Smooth muscle cell (in vitro differentiated cells): ENCODE data around the gene PDE2A. TPM values are rescaled to one million over a fixed set of nuclear protein-coding genes. Genes with fewer than 3 reads are reported as not detected.

ENCODE experiments used
- DNase-seq: peaks from one replicate; lab custom pipeline; 2025; ENCODE audit not compliant: unreplicated experiment; lab: John Stamatoyannopoulos, UW
- H2AFZ ChIP-seq: fragments of 200-600 bp; sonication (generic); 2 replicates; pipeline ENCODE4 v1.6.0; 2016; ENCODE audit warnings: antibody characterized with exemption, low read depth, mild to moderate bottlenecking
- H3F3A ChIP-seq: fragments of 200-600 bp; sonication (generic); 2 replicates; pipeline ENCODE4 v1.6.0; 2017; ENCODE audit warnings: antibody characterized with exemption, low read depth
- H3K27ac ChIP-seq: fragments of 200-600 bp; sonication (generic); 2 replicates; pipeline ENCODE4 v1.5.1; 2016; ENCODE audit warnings: low read depth, mild to moderate bottlenecking
- H3K27me3 ChIP-seq: fragments of 200-600 bp; sonication (generic); 2 replicates; pipeline ENCODE4 v1.6.1; 2016; ENCODE audit warnings: low read depth, mild to moderate bottlenecking
- H3K36me3 ChIP-seq: fragments of 200-600 bp; sonication (generic); 2 replicates; pipeline ENCODE4 v1.5.1; 2016; ENCODE audit warnings: low read depth
- H3K4me1 ChIP-seq: fragments of 200-600 bp; sonication (generic); 2 replicates; pipeline ENCODE4 v1.5.1; 2016; ENCODE audit warnings: low read depth
- H3K4me2 ChIP-seq: fragments of 200-600 bp; sonication (generic); 2 replicates; pipeline ENCODE4 v1.6.0; 2016; ENCODE audit warnings: mild to moderate bottlenecking
- H3K4me3 ChIP-seq: fragments of 200-600 bp; sonication (generic); 2 replicates; pipeline ENCODE4 v1.5.1; 2016; ENCODE audit warnings: mild to moderate bottlenecking
- H3K79me2 ChIP-seq: fragments of 200-600 bp; sonication (generic); 2 replicates; pipeline ENCODE4 v1.6.0; 2016; ENCODE audit warnings: low read depth, mild to moderate bottlenecking
- H3K9ac ChIP-seq: fragments of 200-600 bp; sonication (generic); 2 replicates; pipeline ENCODE4 v1.6.0; 2016; ENCODE audit warnings: low read depth
- H3K9me3 ChIP-seq: fragments of 200-600 bp; sonication (generic); replicated peaks from 2 replicates; pipeline ENCODE4 v1.5.1; 2016; ENCODE audit warnings: low read depth
- H4K20me1 ChIP-seq: fragments of 200-600 bp; sonication (generic); 2 replicates; pipeline ENCODE4 v1.6.0; 2016; ENCODE audit warnings: low read depth
- CTCF ChIP-seq: fragments of 200-600 bp; sonication (generic); IDR thresholded peaks from 2 replicates; pipeline ENCODE4 v1.5.1; 2017; ENCODE audit warnings: borderline replicate concordance, mild to moderate bottlenecking, antibody characterized with exemption; ENCODE audit not compliant: insufficient read depth, poor library complexity, severe bottlenecking
- WGBS: methylation state at CpG from one replicate; pipeline ENCODE4 v1.1.7; 2016; ENCODE audit warnings: low lambda C conversion rate; 5-methylcytosine and 5-hydroxymethylcytosine counted together
- polyA plus RNA-seq: library from polyadenylated mRNA; unstranded; fragments of >200 nt; fragmentation: Nextera tagmentation; extraction: Ambion mirVana; gene quantifications from 2 replicates; pipeline ENCODE4 v1.2.1, GENCODE V29; 2016
- total RNA-seq: library from RNA; depleted of rRNA; stranded (reverse); fragments of >200 nt; gene quantifications from 2 replicates; pipeline ENCODE4 v1.2.3, GENCODE V29; 2014

The PDE2A gene
- total and polyA plus RNA-seq, 2 experiments from 2014 or later = 1.0 TPM; not detected in 1

- Histone ChIP-seq H3K27ac (no peak overlapping the region), H3K4me3 (no peak overlapping the region), H3K79me2 (no peaks in the 10 kb centered on the region), H3K4me2 (no peak overlapping the region), H3K4me1 (no peaks in the 10 kb centered on the region), H3K9me3 (no peaks in the 10 kb centered on the region), H3F3A (no peaks in the 10 kb centered on the region), H4K20me1 (no peaks in the 10 kb centered on the region), H3K27me3 (no peaks in the 10 kb centered on the region), H3K9ac (no peak overlapping the region), H2AFZ (no peak overlapping the region), H3K36me3 (no peaks in the 10 kb centered on the region)
- no peak for DNase-seq
- over 99% methylated on average over 5 of the region's 5 CpGs for WGBS
- TF ChIP-seq CTCF = no peak
These were observed 122.7 kb downstream of the PDE2A start for GRCh38 chr11:72551571-72551970.

DNA sequence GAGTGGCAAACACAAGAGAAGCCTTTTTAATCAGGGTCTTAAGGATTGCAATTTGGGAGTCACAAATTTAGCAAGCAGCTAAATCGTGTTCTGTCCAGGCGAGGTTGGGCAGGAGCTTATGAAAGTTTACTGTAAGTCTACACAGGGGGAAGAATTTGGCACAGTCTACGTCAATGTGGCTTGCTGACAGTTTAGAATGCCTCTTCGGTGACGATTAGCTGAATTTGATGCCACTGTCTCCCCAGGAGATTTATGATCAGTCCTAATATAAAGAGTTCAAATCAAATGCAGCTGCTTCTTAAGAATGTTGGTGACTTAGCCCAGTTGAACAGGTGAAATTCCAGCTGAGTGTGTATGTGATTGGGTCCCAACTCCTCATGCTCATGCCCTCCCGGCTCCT is 125.8 kb downstream of the PDE2A start:
- H3K9me3 ChIP-seq = no peaks in the 10 kb centered on the region
- H3K79me2 ChIP-seq = no peaks in the 10 kb centered on the region
- DNase-seq = no peak
- H3K36me3 ChIP-seq = no peaks in the 10 kb centered on the region
- no peaks in the 10 kb centered on the region for H3K27me3 ChIP-seq
- H3K4me3 ChIP-seq = no peak overlapping the region
- WGBS = 91% methylated on average over 6 of the region's 6 CpGs
- H3K9ac ChIP-seq = no peak overlapping the region
- H3F3A ChIP-seq = no peaks in the 10 kb centered on the region
- H2AFZ ChIP-seq = no peak overlapping the region
- H4K20me1 ChIP-seq = no peaks in the 10 kb centered on the region
- H3K4me2 ChIP-seq = no peak overlapping the region
- TF ChIP-seq CTCF = no peak
- H3K27ac ChIP-seq = no peak overlapping the region
- no peaks in the 10 kb centered on the region for H3K4me1 ChIP-seq

GRCh38 chr11:72546866-72547265 is 127.4 kb downstream of the PDE2A start:
- Histone ChIP-seq H3K9ac (no peak overlapping the region), H3K36me3 (no peaks in the 10 kb centered on the region), H3F3A (no peaks in the 10 kb centered on the region), H3K4me2 (no peak overlapping the region), H3K9me3 (no peaks in the 10 kb centered on the region), H3K4me3 (no peak overlapping the region), H3K79me2 (no peaks in the 10 kb centered on the region), H2AFZ (no peak overlapping the region), H4K20me1 (no peaks in the 10 kb centered on the region), H3K27me3 (no peaks in the 10 kb centered on the region), H3K4me1 (no peaks in the 10 kb centered on the region), H3K27ac (no peak overlapping the region)
- no peak for DNase-seq
- no peak for TF ChIP-seq CTCF
- 55% methylated on average over 9 of the region's 9 CpGs for WGBS

GRCh38 chr11:72544589-72544988 is 129.6 kb downstream of the PDE2A start:
- Histone ChIP-seq H3F3A (no peaks in the 10 kb centered on the region), H4K20me1 (no peaks in the 10 kb centered on the region), H3K36me3 (no peaks in the 10 kb centered on the region), H3K9ac (no peak overlapping the region), H3K4me1 (no peaks in the 10 kb centered on the region), H3K79me2 (no peaks in the 10 kb centered on the region), H2AFZ (no peak overlapping the region), H3K4me3 (no peak overlapping the region), H3K9me3 (no peaks in the 10 kb centered on the region), H3K4me2 (no peak overlapping the region), H3K27me3 (no peaks in the 10 kb centered on the region), H3K27ac (no peak overlapping the region)
- TF ChIP-seq CTCF = no peak
- 94% methylated on average over 4 of the region's 4 CpGs for WGBS
- DNase-seq = no peak
